Mesodermal cell (in vitro differentiated cells): ENCODE results near the gene MBTPS2.
"Not testable (repeated sequence)": the region's sequence is repeated elsewhere in the genome, so short reads cannot be mapped to it uniquely, and the experiment has no call there.

Source experiments
- H3K27ac ChIP-seq: 2 replicates; pipeline ENCODE4 v1.7.0; 2013; ENCODE audit warnings: mild to moderate bottlenecking, low read depth, low read length, moderate library complexity; ENCODE audit not compliant: severe bottlenecking
- H3K36me3 ChIP-seq: 2 replicates; pipeline ENCODE4 v1.7.1; 2013; ENCODE audit warnings: mild to moderate bottlenecking, low read length, moderate library complexity; ENCODE audit not compliant: control insufficient read depth, insufficient read depth
- H3K4me1 ChIP-seq: one replicate; pipeline ENCODE4 v1.7.1; 2013; ENCODE audit warnings: mild to moderate bottlenecking, low read length; ENCODE audit not compliant: insufficient read depth, control insufficient read depth, poor library complexity, severe bottlenecking
- H3K4me3 ChIP-seq: 2 replicates; pipeline ENCODE4 v1.7.0; 2013; ENCODE audit warnings: low read length, control low read depth, mild to moderate bottlenecking; ENCODE audit not compliant: insufficient read depth, poor library complexity, severe bottlenecking; ENCODE audit errors: extremely low read depth
- H3K9me3 ChIP-seq: 2 replicates; pipeline ENCODE4 v1.7.1; 2013; ENCODE audit warnings: mild to moderate bottlenecking, low read length, moderate library complexity; ENCODE audit not compliant: control insufficient read depth
- WGBS, 2 experiments: methylation state at CpG; one replicate each; pipeline ENCODE4 v1.1.5; 2013; ENCODE audit warnings: missing lambda C conversion rate in 2 of 2; ENCODE audit not compliant: insufficient coverage in 2 of 2; 5-methylcytosine and 5-hydroxymethylcytosine counted together

MBTPS2 gene

DNA sequence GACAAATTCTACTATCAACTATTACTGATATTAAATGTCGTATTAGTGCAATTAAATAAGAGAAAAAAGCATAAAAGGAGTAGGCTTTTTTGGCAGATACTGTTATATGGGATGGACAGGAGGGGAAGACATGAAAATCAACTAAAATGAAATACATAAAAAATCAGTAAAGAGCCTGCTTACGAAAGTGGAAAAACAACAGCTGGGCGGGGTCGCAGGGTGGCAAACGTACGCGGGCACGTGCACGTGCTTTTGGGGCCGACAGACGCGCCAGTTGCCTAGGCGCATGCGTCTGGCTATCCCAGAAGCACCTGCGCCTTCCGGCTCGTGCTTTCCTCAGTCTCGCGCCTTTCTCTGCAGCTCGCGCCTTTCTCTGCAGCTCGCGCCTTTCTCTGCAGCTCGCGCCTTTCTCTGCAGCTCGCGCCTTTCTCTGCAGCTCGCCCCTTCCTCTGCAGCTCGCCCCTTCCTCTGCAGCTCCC lies 16.6 kb downstream of the MBTPS2 start, which contains the start of gene YY2:
Gene YY2, plus strand, starts transcription at position 51 of the 479 bp plus-strand sequence. CDS start 498 bp downstream, outside the sequence.
- no peaks in the 10 kb centered on the region for H3K4me1 ChIP-seq
- H3K27ac ChIP-seq, result no peak within 1 kb of the TSS
- H3K9me3 ChIP-seq, result no peaks in the 10 kb centered on the region
- H3K4me3 ChIP-seq, result no peak within 1 kb of the TSS
- 96 to 98% methylated on average over 9 to 18 of the region's 29 CpGs for WGBS, 2 experiments
- peaks cover 8% of the 10 kb centered on the region for H3K36me3 ChIP-seq

GRCh38 chrX:21856504-21856903 lies 17.1 kb downstream of the MBTPS2 start:
- 96 to 100% methylated on average over 5 to 16 of the region's 21 CpGs for WGBS, 2 experiments
- Histone ChIP-seq H3K27ac (no peak overlapping the region), H3K4me3 (no peak overlapping the region), H3K4me1 (no peaks in the 10 kb centered on the region), H3K36me3 (peaks cover 8% of the 10 kb centered on the region), H3K9me3 (no peaks in the 10 kb centered on the region)

DNA sequence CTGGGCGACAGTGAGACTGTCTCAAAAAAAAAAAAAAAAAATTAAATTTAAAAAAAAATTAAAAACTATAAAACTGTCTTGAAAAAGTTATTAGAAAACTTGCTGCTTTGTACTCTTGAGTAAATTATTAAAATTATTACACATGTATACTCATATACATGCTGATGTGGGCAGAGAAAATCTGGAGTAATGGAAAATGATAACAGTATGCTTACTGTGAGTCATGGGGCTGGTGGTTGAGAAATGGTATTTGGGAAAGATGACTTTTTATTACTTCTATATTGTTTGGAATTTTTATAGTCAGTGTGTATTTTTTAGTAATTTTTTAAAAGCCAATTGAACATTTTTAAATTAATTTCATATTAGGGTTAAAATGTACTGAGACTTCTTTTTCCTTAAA lies 23.8 kb downstream of the MBTPS2 start:
- WGBS, 2 experiments, result no CpG with 5 or more reads among the region's 1 CpG

DNA sequence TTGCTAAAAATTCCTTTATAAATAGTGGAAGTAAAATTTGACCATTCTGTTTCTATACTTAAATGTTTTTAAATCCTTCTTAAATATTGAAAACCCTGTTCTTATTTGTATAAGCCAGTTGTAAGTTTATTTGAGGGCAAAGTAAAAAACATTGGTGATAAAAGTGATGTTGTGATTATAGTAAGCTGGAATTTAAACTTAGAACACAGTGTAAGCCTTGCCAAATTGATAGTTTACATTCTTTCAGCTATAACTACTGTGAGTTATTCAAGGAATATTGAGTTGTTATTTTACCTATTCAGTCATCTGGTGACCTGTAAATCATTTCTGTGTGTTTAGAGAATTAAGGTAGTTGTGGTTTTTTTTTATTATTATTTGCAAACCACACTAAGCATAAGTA lies 26.0 kb downstream of the MBTPS2 start:
- Histone ChIP-seq H3K27ac (no peak overlapping the region), H3K4me1 (no peaks in the 10 kb centered on the region), H3K9me3 (no peaks in the 10 kb centered on the region), H3K36me3 (peaks cover 2% of the 10 kb centered on the region), H3K4me3 (no peak overlapping the region)

More for the DNA sequence above, 23.8 kb downstream of the MBTPS2 start:
- H3K36me3 ChIP-seq, result peaks cover under 1% of the 10 kb centered on the region
- no peaks in the 10 kb centered on the region for H3K4me1 ChIP-seq
- H3K9me3 ChIP-seq, result no peaks in the 10 kb centered on the region
- no peak overlapping the region for H3K27ac ChIP-seq
- no peak overlapping the region for H3K4me3 ChIP-seq

- peaks cover 2% of the 10 kb centered on the region for H3K36me3 ChIP-seq
- no CpG with 5 or more reads among the region's 1 CpG for WGBS, 2 experiments
- H3K27ac ChIP-seq, result no peak overlapping the region
- H3K9me3 ChIP-seq, result no peaks in the 10 kb centered on the region
- H3K4me1 ChIP-seq, result peaks cover 3% of the 10 kb centered on the region
- H3K4me3 ChIP-seq, result no peak overlapping the region
Observed at GRCh38 chrX:21870494-21870893, 31.1 kb downstream of the MBTPS2 start.

- Histone ChIP-seq H3K9me3 (no peaks in the 10 kb centered on the region), H3K36me3 (peaks cover 2% of the 10 kb centered on the region), H3K4me1 (peaks cover 3% of the 10 kb centered on the region), H3K27ac (peak overlapping the region; percentile 5), H3K4me3 (no peak overlapping the region)
- 100% methylated on average over 1 of the region's 4 CpGs; no CpG with 5 or more reads in 1 of the 2 experiments for WGBS, 2 experiments
Observed at GRCh38 chrX:21873063-21873775, 33.8 kb downstream of the MBTPS2 start.

DNA sequence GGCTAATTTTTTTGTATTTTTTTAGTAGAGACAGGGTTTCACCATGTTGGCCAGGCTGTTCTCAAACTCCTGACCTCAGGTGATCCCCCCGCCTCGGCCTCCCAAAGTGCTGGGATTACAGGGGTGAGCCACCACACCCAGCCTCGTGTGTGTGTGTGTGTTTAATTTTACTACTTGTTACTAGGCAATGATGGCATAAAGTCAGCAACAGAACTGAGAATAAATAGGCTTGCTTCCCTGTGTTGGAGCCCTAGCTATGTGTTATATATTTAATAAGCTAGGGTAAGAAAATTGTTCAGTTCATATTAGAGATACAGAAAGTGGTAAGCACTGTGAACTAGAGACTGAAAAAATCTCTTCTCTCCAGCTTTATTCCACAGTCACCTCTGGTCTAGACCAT lies 34.8 kb downstream of the MBTPS2 start:
- H3K9me3 ChIP-seq, H3K4me1 ChIP-seq, H3K36me3 ChIP-seq, H3K27ac ChIP-seq, H3K4me3 ChIP-seq: not testable (repeated sequence)
- no CpG with 5 or more reads among the region's 3 CpGs for WGBS, 2 experiments

DNA sequence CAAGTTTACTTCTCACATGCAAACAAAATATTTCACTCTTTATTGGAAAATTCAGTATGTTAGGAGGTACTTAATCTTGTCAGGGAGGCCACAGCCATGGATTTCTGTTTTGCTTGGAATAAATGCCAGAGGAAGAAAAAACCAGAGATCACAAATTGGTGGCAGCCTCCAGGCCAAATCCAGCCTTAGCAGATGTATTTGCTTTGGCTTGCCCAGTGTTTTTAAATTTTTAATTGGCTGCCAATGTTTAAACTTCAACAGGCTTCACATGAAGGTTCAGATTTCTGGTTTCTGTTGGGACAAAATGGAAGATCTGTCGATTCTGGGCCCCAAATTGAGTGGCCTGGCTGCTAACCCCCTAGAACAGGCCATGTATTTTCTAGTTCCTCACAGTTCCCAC lies 35.6 kb downstream of the MBTPS2 start:
- peaks cover 3% of the 10 kb centered on the region for H3K4me1 ChIP-seq
- H3K36me3 ChIP-seq, result no peaks in the 10 kb centered on the region
- no peak overlapping the region for H3K27ac ChIP-seq
- no peaks in the 10 kb centered on the region for H3K9me3 ChIP-seq
- H3K4me3 ChIP-seq, result no peak overlapping the region
- 88% methylated on average over 1 of the region's 1 CpG; no CpG with 5 or more reads in 1 of the 2 experiments for WGBS, 2 experiments

GRCh38 chrX:21881881-21882574 lies 42.6 kb downstream of the MBTPS2 start:
- Histone ChIP-seq H3K27ac (no peak overlapping the region), H3K4me3 (no peak overlapping the region), H3K9me3 (no peaks in the 10 kb centered on the region), H3K4me1 (peaks cover 5% of the 10 kb centered on the region), H3K36me3 (no peaks in the 10 kb centered on the region)
- WGBS, 2 experiments, result no CpG with 5 or more reads among the region's 3 CpGs

- no CpG with 5 or more reads among the region's 5 CpGs for WGBS, 2 experiments
- Histone ChIP-seq H3K27ac (no peak overlapping the region), H3K4me1 (peaks cover 5% of the 10 kb centered on the region), H3K36me3 (no peaks in the 10 kb centered on the region), H3K9me3 (no peaks in the 10 kb centered on the region), H3K4me3 (no peak overlapping the region)
Observed at GRCh38 chrX:21883258-21883657, 43.8 kb downstream of the MBTPS2 start.

- Histone ChIP-seq H3K9me3 (no peaks in the 10 kb centered on the region), H3K4me1 (peaks cover 5% of the 10 kb centered on the region), H3K27ac (peak overlapping the region; percentile 42), H3K36me3 (no peaks in the 10 kb centered on the region), H3K4me3 (no peak overlapping the region)
- WGBS, 2 experiments, result no CpG with 5 or more reads among the region's 1 CpG
Observed at GRCh38 chrX:21885568-21885967, 46.2 kb downstream of the MBTPS2 start.
